Measurements from ENCODE around the gene ANLN. TPM values are rescaled to one million over a fixed set of nuclear protein-coding genes. Genes with fewer than 3 reads are reported as not detected.

The ANLN gene
- total and polyA plus RNA-seq, 4 donors, result 12.4 to 35.5 (median 18.7) TPM

DNA sequence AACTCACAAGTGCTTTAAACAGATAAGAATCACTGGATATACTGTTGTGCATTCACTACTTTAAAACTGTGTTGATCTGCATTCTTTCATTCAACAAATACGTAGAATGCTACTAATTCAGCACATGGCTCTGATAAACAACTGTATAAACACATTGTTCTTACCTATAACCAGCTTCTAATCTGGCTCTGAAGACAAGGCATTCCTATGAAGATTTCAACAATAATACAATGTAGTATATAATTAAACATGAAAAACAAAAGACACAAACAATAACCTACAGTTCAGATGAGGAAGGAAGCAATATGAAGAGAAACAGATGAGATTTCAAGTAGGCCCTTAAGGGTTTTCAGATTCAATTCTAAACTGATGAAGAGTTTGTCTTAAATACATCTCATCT lies 31.1 kb upstream of the ANLN start:
- H3K36me3 ChIP-seq (ENCODE audit: control insufficient read depth, insufficient read depth, low read length), result no peaks in the 10 kb centered on the region
- H3K27me3 ChIP-seq (ENCODE audit: control insufficient read depth, insufficient read depth, low read length), result no peaks in the 10 kb centered on the region
- no peaks in the 10 kb centered on the region for H3K4me1 ChIP-seq (ENCODE audit: control insufficient read depth, insufficient read depth, low read length)
- no peak overlapping the region for H3K4me3 ChIP-seq (ENCODE audit: low read depth, low read length)
- no peaks in the 10 kb centered on the region for H3K9me3 ChIP-seq (ENCODE audit: control insufficient read depth, insufficient read depth, low read length)
- no peak for DNase-seq (ENCODE audit: low read depth in 4 of 6, low spot score in 6 of 6)
- no CpG with 5 or more reads among the region's 1 CpG for WGBS (ENCODE audit: insufficient coverage)
- H3K27ac ChIP-seq (ENCODE audit: low read depth, low read length), result no peak overlapping the region

DNA sequence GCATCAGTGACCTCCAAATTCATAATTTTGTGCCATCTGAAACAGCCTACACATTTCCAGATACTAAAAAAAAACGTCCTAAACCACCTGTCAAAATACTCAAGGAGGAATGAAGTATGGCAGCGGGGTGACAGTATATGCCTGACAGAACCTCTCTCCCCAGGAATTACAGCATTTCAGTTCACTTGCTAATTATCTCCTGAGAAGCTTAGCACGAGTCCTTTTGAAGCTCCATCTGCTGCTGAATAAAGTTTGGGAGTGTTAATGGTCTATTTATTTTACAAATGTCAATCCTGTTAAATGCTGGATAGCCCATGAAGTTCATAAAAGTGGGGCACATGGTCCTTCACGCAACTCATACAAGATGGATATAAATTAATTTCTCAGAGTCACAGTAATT lies 29.4 kb upstream of the ANLN start:
- WGBS (ENCODE audit: insufficient coverage), result no CpG with 5 or more reads among the region's 4 CpGs
- no peaks in the 10 kb centered on the region for H3K36me3 ChIP-seq (ENCODE audit: control insufficient read depth, insufficient read depth, low read length)
- no peaks in the 10 kb centered on the region for H3K4me1 ChIP-seq (ENCODE audit: control insufficient read depth, insufficient read depth, low read length)
- H3K4me3 ChIP-seq (ENCODE audit: low read depth, low read length), result no peak overlapping the region
- no peak overlapping the region for H3K27ac ChIP-seq (ENCODE audit: low read depth, low read length)
- H3K27me3 ChIP-seq (ENCODE audit: control insufficient read depth, insufficient read depth, low read length), result no peaks in the 10 kb centered on the region
- DNase-seq (ENCODE audit: low read depth in 4 of 6, low spot score in 6 of 6), result peak in 1 of 6 donors; percentile 70
- no peaks in the 10 kb centered on the region for H3K9me3 ChIP-seq (ENCODE audit: control insufficient read depth, insufficient read depth, low read length)

DNA sequence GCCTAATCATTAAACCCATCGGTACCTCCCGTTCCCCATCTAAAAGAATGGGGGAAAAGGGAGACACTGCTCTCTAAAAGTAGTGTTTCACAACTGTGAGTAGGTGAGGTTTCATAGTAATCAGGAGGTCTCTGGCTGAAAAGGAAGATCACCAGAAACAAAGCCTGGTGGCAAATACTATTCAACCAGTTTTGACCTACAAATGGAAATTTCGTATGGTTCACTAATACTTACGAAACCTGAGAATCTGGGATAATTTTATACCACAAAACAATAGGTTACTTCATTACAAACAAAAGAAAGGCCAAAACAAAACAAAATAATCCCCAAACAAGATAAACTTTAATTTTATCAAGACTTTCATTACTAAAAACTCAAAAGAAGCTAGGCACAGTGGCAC lies 28.4 kb upstream of the ANLN start:
- Histone ChIP-seq H3K27me3 (ENCODE audit: control insufficient read depth, insufficient read depth, low read length) (no peaks in the 10 kb centered on the region), H3K4me3 (ENCODE audit: low read depth, low read length) (no peak overlapping the region), H3K9me3 (ENCODE audit: control insufficient read depth, insufficient read depth, low read length) (no peaks in the 10 kb centered on the region), H3K4me1 (ENCODE audit: control insufficient read depth, insufficient read depth, low read length) (no peaks in the 10 kb centered on the region), H3K27ac (ENCODE audit: low read depth, low read length) (no peak overlapping the region), H3K36me3 (ENCODE audit: control insufficient read depth, insufficient read depth, low read length) (no peaks in the 10 kb centered on the region)
- 94% methylated on average over 2 of the region's 4 CpGs for WGBS (ENCODE audit: insufficient coverage)
- DNase-seq (ENCODE audit: low read depth in 4 of 6, low spot score in 6 of 6), result no peak

DNA sequence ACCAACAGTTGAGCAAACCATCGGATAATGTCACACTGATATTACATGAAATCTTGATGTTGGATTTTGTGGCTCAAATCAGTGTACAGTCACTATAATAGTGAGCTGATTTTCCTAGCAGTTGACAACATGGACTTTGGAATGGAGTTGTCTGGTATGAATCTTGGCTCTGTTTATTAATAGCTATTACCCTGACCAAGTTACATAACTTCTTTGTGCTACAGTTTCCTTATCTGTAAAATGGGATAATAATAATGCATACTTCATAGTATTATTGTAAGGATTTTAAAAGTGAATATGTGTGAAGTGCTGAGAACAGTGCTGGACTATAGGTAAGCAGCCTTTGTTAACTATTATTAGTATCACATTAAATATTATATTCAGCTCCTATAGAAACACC lies 26.1 kb upstream of the ANLN start:
- Histone ChIP-seq H3K27ac (ENCODE audit: low read depth, low read length) (no peak overlapping the region), H3K4me1 (ENCODE audit: control insufficient read depth, insufficient read depth, low read length) (peaks cover 2% of the 10 kb centered on the region), H3K27me3 (ENCODE audit: control insufficient read depth, insufficient read depth, low read length) (no peaks in the 10 kb centered on the region), H3K36me3 (ENCODE audit: control insufficient read depth, insufficient read depth, low read length) (no peaks in the 10 kb centered on the region), H3K9me3 (ENCODE audit: control insufficient read depth, insufficient read depth, low read length) (no peaks in the 10 kb centered on the region), H3K4me3 (ENCODE audit: low read depth, low read length) (no peak overlapping the region)
- no peak for DNase-seq (ENCODE audit: low read depth in 4 of 6, low spot score in 6 of 6)
- no CpG with 5 or more reads among the region's 1 CpG for WGBS (ENCODE audit: insufficient coverage)

DNA sequence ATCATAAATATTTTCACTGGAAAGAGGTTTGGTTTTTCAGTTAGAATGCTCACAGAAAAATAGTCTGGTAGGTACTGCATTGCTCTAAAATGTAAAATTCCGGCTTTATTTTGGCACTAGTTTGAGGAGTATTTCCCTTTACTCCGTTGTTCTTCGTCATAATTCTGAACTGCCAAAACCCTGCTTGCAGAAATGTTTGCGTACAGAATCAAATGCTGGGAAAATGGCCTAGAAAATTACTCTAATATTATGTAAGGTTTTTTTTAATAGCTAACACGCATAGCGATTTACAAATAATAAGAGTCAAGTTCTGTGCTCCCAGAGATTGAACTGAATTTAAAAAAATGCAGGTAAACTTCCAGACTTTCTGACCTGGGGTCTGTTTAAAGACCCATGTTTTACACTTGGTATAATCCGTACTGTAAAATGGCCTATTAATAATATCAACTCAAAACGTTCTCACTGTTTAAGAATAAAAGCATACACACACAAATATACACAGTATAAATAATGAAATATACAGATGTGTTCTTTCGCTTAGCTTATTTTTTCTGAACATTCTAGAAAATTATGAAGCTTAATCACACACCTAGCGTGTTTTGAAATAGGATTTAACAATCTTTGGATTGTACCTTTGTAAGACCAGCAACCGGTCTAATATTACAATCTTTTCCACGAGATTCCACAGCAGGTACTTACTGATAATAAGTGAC lies 23.5 kb upstream of the ANLN start:
- H3K9me3 ChIP-seq (ENCODE audit: control insufficient read depth, insufficient read depth, low read length), result no peaks in the 10 kb centered on the region
- 20% methylated on average over 1 of the region's 12 CpGs for WGBS (ENCODE audit: insufficient coverage)
- H3K27me3 ChIP-seq (ENCODE audit: control insufficient read depth, insufficient read depth, low read length), result no peaks in the 10 kb centered on the region
- no peak overlapping the region for H3K27ac ChIP-seq (ENCODE audit: low read depth, low read length)
- peak overlapping the region; percentile 70 for H3K4me3 ChIP-seq (ENCODE audit: low read depth, low read length)
- H3K4me1 ChIP-seq (ENCODE audit: control insufficient read depth, insufficient read depth, low read length), result peaks cover 2% of the 10 kb centered on the region
- peak in 1 of 6 donors; percentile 59 for DNase-seq (ENCODE audit: low read depth in 4 of 6, low spot score in 6 of 6)
- H3K36me3 ChIP-seq (ENCODE audit: control insufficient read depth, insufficient read depth, low read length), result no peaks in the 10 kb centered on the region

DNA sequence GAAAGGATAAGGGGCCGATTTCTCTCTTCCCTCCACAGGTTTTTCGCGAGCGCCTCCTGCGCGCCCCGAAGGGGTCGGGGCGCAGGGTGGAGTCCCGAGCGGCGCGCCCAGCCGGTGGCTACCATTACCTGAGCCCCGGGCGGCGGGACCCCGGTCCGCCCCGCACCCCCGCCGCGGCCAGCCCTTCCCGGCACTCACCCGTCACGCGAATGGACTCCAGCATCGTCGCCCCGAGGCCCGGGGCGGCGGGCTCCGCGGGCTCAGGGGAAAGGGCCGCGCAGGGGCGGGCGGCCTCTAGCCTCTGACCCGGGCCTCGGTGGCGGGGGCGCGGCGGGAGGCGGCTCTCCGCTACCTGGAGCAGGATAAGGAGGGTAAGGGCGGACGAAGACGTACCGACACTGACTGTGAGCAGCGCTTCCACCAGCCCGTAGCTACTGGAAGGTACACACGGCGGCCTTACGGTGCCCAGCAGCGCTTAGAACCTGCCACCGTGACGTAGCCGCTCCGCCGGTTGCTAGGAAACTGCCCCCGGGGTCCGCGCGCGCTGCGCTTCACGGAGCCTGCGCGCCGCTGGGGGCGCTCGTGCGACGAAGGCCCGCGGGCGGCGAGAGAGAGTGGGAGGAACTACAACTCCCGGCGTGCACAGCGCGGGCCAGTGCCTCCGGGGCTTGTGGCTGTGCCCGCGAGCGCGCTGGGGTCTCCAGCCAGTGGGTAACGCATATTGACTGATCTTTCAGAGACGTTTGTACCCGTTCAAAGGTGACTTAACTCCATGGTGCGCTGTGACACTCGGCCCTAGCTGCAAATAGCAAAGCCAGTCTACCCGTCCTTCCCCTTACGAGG lies 22.7 kb upstream of the ANLN start:
- H3K4me3 ChIP-seq (ENCODE audit: low read depth, low read length), result peak overlapping the region; percentile 70
- peaks cover 2% of the 10 kb centered on the region for H3K4me1 ChIP-seq (ENCODE audit: control insufficient read depth, insufficient read depth, low read length)
- under 1% methylated on average over 92 of the region's 96 CpGs for WGBS (ENCODE audit: insufficient coverage)
- H3K36me3 ChIP-seq (ENCODE audit: control insufficient read depth, insufficient read depth, low read length), result no peaks in the 10 kb centered on the region
- H3K9me3 ChIP-seq (ENCODE audit: control insufficient read depth, insufficient read depth, low read length), result no peaks in the 10 kb centered on the region
- no peaks in the 10 kb centered on the region for H3K27me3 ChIP-seq (ENCODE audit: control insufficient read depth, insufficient read depth, low read length)
- H3K27ac ChIP-seq (ENCODE audit: low read depth, low read length), result no peak overlapping the region
- DNase-seq (ENCODE audit: low read depth in 4 of 6, low spot score in 6 of 6), result peak; percentile 80 to 98 (median 90)

DNA sequence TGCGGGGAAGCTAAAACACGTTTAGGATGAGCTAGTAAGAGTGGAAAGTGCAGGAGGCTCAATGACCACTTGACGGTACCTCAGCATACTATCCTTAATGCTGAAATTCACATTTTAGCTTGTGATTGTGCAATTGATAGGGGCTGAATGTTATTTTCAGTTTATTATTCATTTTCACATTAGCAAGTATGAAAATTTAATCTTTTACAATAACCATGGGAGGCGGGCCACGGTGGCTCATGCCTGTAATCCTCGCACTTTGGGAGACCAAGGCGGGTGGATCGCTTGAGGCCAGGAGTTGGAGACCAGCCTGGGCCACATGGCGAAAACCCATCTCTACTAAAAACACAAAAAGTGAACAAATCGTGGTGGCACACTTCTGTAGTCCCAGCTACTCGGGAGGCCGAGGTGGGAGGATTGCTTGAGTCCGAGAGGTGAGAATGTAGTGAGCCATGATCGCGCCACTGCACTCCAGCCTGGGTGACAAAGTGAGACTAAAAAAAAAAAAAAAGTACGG lies 22.0 kb upstream of the ANLN start:
- DNase-seq (ENCODE audit: low read depth in 4 of 6, low spot score in 6 of 6), result no peak
- peak overlapping the region; percentile 70 for H3K4me3 ChIP-seq (ENCODE audit: low read depth, low read length)
- no peak overlapping the region for H3K27ac ChIP-seq (ENCODE audit: low read depth, low read length)
- H3K27me3 ChIP-seq (ENCODE audit: control insufficient read depth, insufficient read depth, low read length), result no peaks in the 10 kb centered on the region
- H3K36me3 ChIP-seq (ENCODE audit: control insufficient read depth, insufficient read depth, low read length), result no peaks in the 10 kb centered on the region
- WGBS (ENCODE audit: insufficient coverage), result 77% methylated on average over 6 of the region's 16 CpGs
- H3K4me1 ChIP-seq (ENCODE audit: control insufficient read depth, insufficient read depth, low read length), result peaks cover 2% of the 10 kb centered on the region
- H3K9me3 ChIP-seq (ENCODE audit: control insufficient read depth, insufficient read depth, low read length), result no peaks in the 10 kb centered on the region

DNA sequence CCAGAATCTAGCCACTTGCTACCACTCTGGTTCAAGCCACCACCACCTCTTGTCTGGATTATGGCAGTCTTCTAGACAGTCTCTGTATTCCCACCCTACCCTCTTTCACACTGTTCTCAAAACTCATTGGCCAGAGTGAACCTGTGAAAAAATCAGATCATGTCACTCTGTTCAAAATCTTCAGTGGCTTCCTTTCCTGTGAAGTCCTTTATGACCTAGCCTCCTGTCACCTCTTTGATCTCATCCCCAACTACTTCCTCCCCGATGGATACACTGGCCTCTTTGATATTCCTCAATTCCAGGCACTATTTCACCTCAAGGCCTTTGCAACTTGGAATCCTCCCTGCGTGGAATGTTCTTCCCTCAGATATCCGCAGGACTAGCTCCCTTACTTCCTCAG lies 21.2 kb upstream of the ANLN start:
- Histone ChIP-seq H3K36me3 (ENCODE audit: control insufficient read depth, insufficient read depth, low read length) (no peaks in the 10 kb centered on the region), H3K4me3 (ENCODE audit: low read depth, low read length) (no peak overlapping the region), H3K9me3 (ENCODE audit: control insufficient read depth, insufficient read depth, low read length) (no peaks in the 10 kb centered on the region), H3K27me3 (ENCODE audit: control insufficient read depth, insufficient read depth, low read length) (no peaks in the 10 kb centered on the region), H3K4me1 (ENCODE audit: control insufficient read depth, insufficient read depth, low read length) (peaks cover 2% of the 10 kb centered on the region), H3K27ac (ENCODE audit: low read depth, low read length) (no peak overlapping the region)
- WGBS (ENCODE audit: insufficient coverage), result 67% methylated on average over 3 of the region's 3 CpGs
- no peak for DNase-seq (ENCODE audit: low read depth in 4 of 6, low spot score in 6 of 6)

DNA sequence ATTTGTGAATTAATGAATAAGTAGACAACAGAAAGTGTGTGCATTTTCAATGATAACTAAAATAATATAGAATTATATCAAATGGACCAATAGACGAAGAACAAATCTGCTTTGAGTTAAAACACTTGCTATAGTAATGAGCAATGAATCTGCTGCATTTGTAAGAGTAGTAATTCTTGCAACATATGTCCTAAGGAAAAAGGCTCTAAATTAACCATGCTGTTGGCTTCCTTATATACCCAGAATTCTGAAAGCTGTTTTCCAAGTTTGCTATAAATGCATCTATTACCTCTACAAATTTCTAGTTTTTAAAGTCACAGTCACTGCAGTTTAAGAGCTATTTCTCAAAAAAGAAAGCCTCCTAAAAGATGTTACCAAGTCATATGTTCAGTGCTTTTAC lies 20.5 kb upstream of the ANLN start:
- no peaks in the 10 kb centered on the region for H3K27me3 ChIP-seq (ENCODE audit: control insufficient read depth, insufficient read depth, low read length)
- DNase-seq (ENCODE audit: low read depth in 4 of 6, low spot score in 6 of 6), result no peak
- peaks cover 2% of the 10 kb centered on the region for H3K4me1 ChIP-seq (ENCODE audit: control insufficient read depth, insufficient read depth, low read length)
- no peaks in the 10 kb centered on the region for H3K9me3 ChIP-seq (ENCODE audit: control insufficient read depth, insufficient read depth, low read length)
- H3K27ac ChIP-seq (ENCODE audit: low read depth, low read length), result no peak overlapping the region
- no peaks in the 10 kb centered on the region for H3K36me3 ChIP-seq (ENCODE audit: control insufficient read depth, insufficient read depth, low read length)
- WGBS (ENCODE audit: insufficient coverage), result no CpG with 5 or more reads among the region's 1 CpG
- H3K4me3 ChIP-seq (ENCODE audit: low read depth, low read length), result no peak overlapping the region
